SK-N-SH treated with all-trans-retinoic acid at 6 μM for 48 hours (cell line): ENCODE data around the gene AZU1.

Experiments used
- ARNTL ChIP-seq: fragments of 450-650 bp; formaldehyde crosslinking; IDR thresholded peaks from 2 replicates; pipeline ENCODE4 v1.5.0; 2020; ENCODE audit warnings: low read depth, mild to moderate bottlenecking, moderate library complexity, borderline replicate concordance
- CSRNP3 ChIP-seq: fragments of 250-450 bp; sonication (Bioruptor Pico); IDR thresholded peaks from 2 replicates; pipeline ENCODE4 v1.5.1; 2021; ENCODE audit warnings: mild to moderate bottlenecking, moderate library complexity
- OSR1 ChIP-seq: fragments of 250-450 bp; sonication (Bioruptor Pico); IDR thresholded peaks from 2 replicates; pipeline ENCODE4 v1.8.0; 2022; ENCODE audit warnings: moderate library complexity, mild to moderate bottlenecking, inconsistent platforms
- PPARA ChIP-seq: fragments of 250-450 bp; sonication (Bioruptor Pico); IDR thresholded peaks from 2 replicates; pipeline ENCODE4 v1.5.0; 2020; ENCODE audit warnings: mild to moderate bottlenecking, borderline replicate concordance
- TCF4 ChIP-seq: fragments of 250-450 bp; sonication (Bioruptor Pico); IDR thresholded peaks from 2 replicates; pipeline ENCODE4 v1.8.0; 2021; ENCODE audit warnings: mild to moderate bottlenecking, moderate library complexity, borderline replicate concordance
- ZC3H10 ChIP-seq: fragments of 250-450 bp; sonication (Bioruptor Pico); IDR thresholded peaks from 2 replicates; pipeline ENCODE4 v1.5.1; 2021; ENCODE audit warnings: mild to moderate bottlenecking, moderate library complexity
- ZFP30 ChIP-seq: fragments of 450-650 bp; formaldehyde crosslinking; IDR thresholded peaks from 2 replicates; pipeline ENCODE4 v1.5.0; 2022; ENCODE audit warnings: mild to moderate bottlenecking, moderate library complexity
- ZNF70 ChIP-seq: fragments of 450-650 bp; formaldehyde crosslinking; IDR thresholded peaks from 2 replicates; pipeline ENCODE4 v1.5.0; 2020; ENCODE audit warnings: mild to moderate bottlenecking, moderate library complexity

GRCh38 chr19:815079-815774, 12.4 kb upstream of the AZU1 start:
- TF ChIP-seq OSR1 (CRISPR knock-in tag) (no peak), ZFP30 (CRISPR knock-in tag) (no peak), TCF4 (CRISPR knock-in tag) (no peak), CSRNP3 (CRISPR knock-in tag) (no peak), ARNTL (CRISPR knock-in tag) (no peak), ZC3H10 (CRISPR knock-in tag) (no peak), PPARA (CRISPR knock-in tag) (no peak), ZNF70 (CRISPR knock-in tag) (no peak)
